ENCODE measurements around the gene RAP1B. TPM values are rescaled to one million over a fixed set of nuclear protein-coding genes. Genes with fewer than 3 reads are reported as not detected.

Gene RAP1B
- total and polyA plus RNA-seq, 9 of the 15 experiments (the other 6 are each of a cell fraction or from before 2014, with no cell fraction given), result 107 to 309 (median 170) TPM

DNA sequence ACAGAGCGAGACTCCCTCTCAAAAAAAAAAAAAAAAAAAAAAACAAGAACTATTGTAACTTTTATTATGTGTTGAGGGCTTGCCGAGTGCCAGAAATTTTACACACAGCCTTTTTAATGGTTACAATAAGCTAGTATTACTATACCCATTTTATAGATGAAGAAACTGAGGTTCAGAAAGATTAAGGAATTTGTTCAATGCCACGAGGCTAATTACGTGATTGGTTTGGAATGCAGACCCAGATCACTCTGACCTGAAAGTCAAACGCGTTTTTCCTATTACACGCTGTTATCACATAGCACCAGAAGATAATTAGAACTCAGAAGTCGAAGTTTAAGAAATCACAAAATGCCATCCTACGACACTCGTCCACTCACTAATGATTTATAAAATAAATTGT is 48.9 kb upstream of the RAP1B start (continued):
- TF ChIP-seq NCOA4 (IDR thresholded peaks at IDR 0.05; ENCODE audit: partially characterized antibody) (no peak), ZNF766 (CRISPR knock-in tag; conservative IDR thresholded peaks at IDR 0.05) (no peak), IRF2 (CRISPR knock-in tag; IDR thresholded peaks at IDR 0.05) (no peak), NFE2L1 (tag; IDR thresholded peaks at IDR 0.05; ENCODE audit: borderline replicate concordance, low read depth) (no peak), ESRRB (CRISPR knock-in tag; IDR thresholded peaks at IDR 0.05; ENCODE audit: borderline replicate concordance) (no peak), ZSCAN32 (CRISPR knock-in tag; IDR thresholded peaks at IDR 0.05) (no peak), EHMT2 (IDR thresholded peaks at IDR 0.05) (no peak), TEAD1 (CRISPR knock-in tag; IDR thresholded peaks at IDR 0.05) (no peak), ZC3H8 (IDR thresholded peaks at IDR 0.05) (no peak), HDAC2 (IDR thresholded peaks at IDR 0.05) (peak; percentile 81; the same call in 1 of the 2 replicates), RBM25 (IDR thresholded peaks at IDR 0.05; ENCODE audit: low read depth, low read length, severe bottlenecking) (peak; percentile 96), ZNF282 (CRISPR knock-in tag; IDR thresholded peaks at IDR 0.05) (no peak), RCOR1 (IDR thresholded peaks at IDR 0.05; ENCODE audit: borderline replicate concordance in 1 of 2, low read depth in 2 of 2, low read length in 2 of 2) (peak in 1 of 2 experiments; percentile 76; a peak in 2 of 4 replicates), KAT7 (CRISPR knock-in tag; IDR thresholded peaks at IDR 0.05; ENCODE audit: borderline replicate concordance) (no peak), BHLHE40 (IDR thresholded peaks at IDR 0.05; ENCODE audit: low read length) (no peak), E2F3 (CRISPR knock-in tag; IDR thresholded peaks at IDR 0.05) (no peak), MECOM (CRISPR knock-in tag; IDR thresholded peaks at IDR 0.05) (no peak), HSF4 (CRISPR knock-in tag; IDR thresholded peaks at IDR 0.05; ENCODE audit: borderline replicate concordance) (no peak), CREM (IDR thresholded peaks at IDR 0.05; ENCODE audit: low read depth) (no peak), TCFL5 (CRISPR knock-in tag; conservative IDR thresholded peaks at IDR 0.05) (no peak)
- TF ChIP-seq, protein P1, sequence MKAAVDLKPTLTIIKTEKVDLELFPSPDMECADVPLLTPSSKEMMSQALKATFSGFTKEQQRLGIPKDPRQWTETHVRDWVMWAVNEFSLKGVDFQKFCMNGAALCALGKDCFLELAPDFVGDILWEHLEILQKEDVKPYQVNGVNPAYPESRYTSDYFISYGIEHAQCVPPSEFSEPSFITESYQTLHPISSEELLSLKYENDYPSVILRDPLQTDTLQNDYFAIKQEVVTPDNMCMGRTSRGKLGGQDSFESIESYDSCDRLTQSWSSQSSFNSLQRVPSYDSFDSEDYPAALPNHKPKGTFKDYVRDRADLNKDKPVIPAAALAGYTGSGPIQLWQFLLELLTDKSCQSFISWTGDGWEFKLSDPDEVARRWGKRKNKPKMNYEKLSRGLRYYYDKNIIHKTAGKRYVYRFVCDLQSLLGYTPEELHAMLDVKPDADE (conservative IDR thresholded peaks at IDR 0.05; ENCODE audit: control insufficient read depth, low read depth, low read length), result no peak
- TF ChIP-seq, protein P2, sequence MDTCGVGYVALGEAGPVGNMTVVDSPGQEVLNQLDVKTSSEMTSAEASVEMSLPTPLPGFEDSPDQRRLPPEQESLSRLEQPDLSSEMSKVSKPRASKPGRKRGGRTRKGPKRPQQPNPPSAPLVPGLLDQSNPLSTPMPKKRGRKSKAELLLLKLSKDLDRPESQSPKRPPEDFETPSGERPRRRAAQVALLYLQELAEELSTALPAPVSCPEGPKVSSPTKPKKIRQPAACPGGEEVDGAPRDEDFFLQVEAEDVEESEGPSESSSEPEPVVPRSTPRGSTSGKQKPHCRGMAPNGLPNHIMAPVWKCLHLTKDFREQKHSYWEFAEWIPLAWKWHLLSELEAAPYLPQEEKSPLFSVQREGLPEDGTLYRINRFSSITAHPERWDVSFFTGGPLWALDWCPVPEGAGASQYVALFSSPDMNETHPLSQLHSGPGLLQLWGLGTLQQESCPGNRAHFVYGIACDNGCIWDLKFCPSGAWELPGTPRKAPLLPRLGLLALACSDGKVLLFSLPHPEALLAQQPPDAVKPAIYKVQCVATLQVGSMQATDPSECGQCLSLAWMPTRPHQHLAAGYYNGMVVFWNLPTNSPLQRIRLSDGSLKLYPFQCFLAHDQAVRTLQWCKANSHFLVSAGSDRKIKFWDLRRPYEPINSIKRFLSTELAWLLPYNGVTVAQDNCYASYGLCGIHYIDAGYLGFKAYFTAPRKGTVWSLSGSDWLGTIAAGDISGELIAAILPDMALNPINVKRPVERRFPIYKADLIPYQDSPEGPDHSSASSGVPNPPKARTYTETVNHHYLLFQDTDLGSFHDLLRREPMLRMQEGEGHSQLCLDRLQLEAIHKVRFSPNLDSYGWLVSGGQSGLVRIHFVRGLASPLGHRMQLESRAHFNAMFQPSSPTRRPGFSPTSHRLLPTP (IDR thresholded peaks at IDR 0.05; ENCODE audit: borderline replicate concordance, extremely low read depth, insufficient read length), result no peak
- TF ChIP-seq, protein P3, sequence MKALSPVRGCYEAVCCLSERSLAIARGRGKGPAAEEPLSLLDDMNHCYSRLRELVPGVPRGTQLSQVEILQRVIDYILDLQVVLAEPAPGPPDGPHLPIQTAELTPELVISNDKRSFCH (CRISPR knock-in tag; IDR thresholded peaks at IDR 0.05), result no peak
- TF ChIP-seq, protein P3 (tag; IDR thresholded peaks at IDR 0.05), result no peak
- TF ChIP-seq, protein P4, sequence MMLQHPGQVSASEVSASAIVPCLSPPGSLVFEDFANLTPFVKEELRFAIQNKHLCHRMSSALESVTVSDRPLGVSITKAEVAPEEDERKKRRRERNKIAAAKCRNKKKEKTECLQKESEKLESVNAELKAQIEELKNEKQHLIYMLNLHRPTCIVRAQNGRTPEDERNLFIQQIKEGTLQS (IDR thresholded peaks at IDR 0.05), result 0 out of 2 replicates have a peak, but pooled peaks have one; percentile 10
- TF ChIP-seq, protein P4 (CRISPR knock-in tag; conservative IDR thresholded peaks at IDR 0.05), result no peak

Data from K562 (cell line).